HepG2 (cell line): ENCODE data around the gene PEBP1. TPM values are rescaled to one million over a fixed set of nuclear protein-coding genes. Genes with fewer than 3 reads are reported as not detected.

ENCODE experiments used
- AGO2 ChIP-seq: fragments of 200-400 bp; formaldehyde crosslinking; optimal IDR thresholded peaks from 2 replicates; pipeline ENCODE3; 2017; ENCODE audit warnings: mild to moderate bottlenecking, low read depth, low read length, moderate library complexity
- BORCS8-MEF2B ChIP-seq: sonication (generic); formaldehyde crosslinking; IDR thresholded peaks from 2 replicates; pipeline ENCODE4 v1.8.0; 2022; ENCODE audit warnings: mild to moderate bottlenecking, missing genetic modification reagents
- BRCA1 ChIP-seq: sonication (generic); formaldehyde crosslinking; IDR thresholded peaks from 2 replicates; pipeline ENCODE4 v1.4.0; 2020; ENCODE audit warnings: missing genetic modification reagents
- CEBPB ChIP-seq: IDR thresholded peaks from 2 replicates; pipeline ENCODE4 v1.6.1; 2011; ENCODE audit warnings: low read depth, low read length, improper control_type of control experiment, borderline replicate concordance
- CHCHD3 ChIP-seq: sonication (generic); formaldehyde crosslinking; IDR thresholded peaks from 2 replicates; pipeline ENCODE4 v1.8.0; 2022; ENCODE audit warnings: mild to moderate bottlenecking, missing genetic modification reagents, moderate library complexity
- EEA1 ChIP-seq: sonication (generic); formaldehyde crosslinking; IDR thresholded peaks from 2 replicates; pipeline ENCODE4 v1.5.1; 2020; ENCODE audit warnings: mild to moderate bottlenecking, missing genetic modification reagents, borderline replicate concordance
- FOXC1 ChIP-seq: sonication (generic); formaldehyde crosslinking; IDR thresholded peaks from 2 replicates; pipeline ENCODE4 v1.8.0; 2022; ENCODE audit warnings: mild to moderate bottlenecking, missing genetic modification reagents, borderline replicate concordance
- FOXK2 ChIP-seq: fragments of 450-650 bp; IDR thresholded peaks from 2 replicates; pipeline ENCODE4 v1.6.1; 2016
- FOXO1 ChIP-seq: sonication (generic); formaldehyde crosslinking; IDR thresholded peaks from 2 replicates; pipeline ENCODE4 v1.4.0; 2020; ENCODE audit warnings: missing genetic modification reagents
- HNF4A ChIP-seq: sonication (generic); formaldehyde crosslinking; IDR thresholded peaks from 2 replicates; pipeline ENCODE4 v1.4.0; 2020; ENCODE audit warnings: missing genetic modification reagents
- HNRNPH1 ChIP-seq: fragments of 200-400 bp; formaldehyde crosslinking; optimal IDR thresholded peaks from 2 replicates; pipeline ENCODE3; 2017; ENCODE audit warnings: mild to moderate bottlenecking, low read depth, low read length
- NBN ChIP-seq: fragments of 450-650 bp; conservative IDR thresholded peaks from 2 replicates; pipeline ENCODE4 v1.6.1; 2017
- NFYC ChIP-seq: IDR thresholded peaks from 2 replicates; pipeline ENCODE4 v1.6.1; 2016; ENCODE audit warnings: missing genetic modification reagents, missing compliant biosample characterization
- PCBP2 ChIP-seq: fragments of 200-400 bp; formaldehyde crosslinking; optimal IDR thresholded peaks from 2 replicates; pipeline ENCODE3; 2018; ENCODE audit warnings: low read length, low read depth; ENCODE audit not compliant: poor library complexity, severe bottlenecking
- RFX3 ChIP-seq: IDR thresholded peaks from 2 replicates; pipeline ENCODE4 v1.6.1; 2016; ENCODE audit warnings: missing biosample characterization, missing genetic modification reagents
- SSRP1 ChIP-seq: IDR thresholded peaks from 2 replicates; pipeline ENCODE4 v1.6.1; 2016; ENCODE audit warnings: control low read depth
- U2AF1 ChIP-seq: fragments of 200-400 bp; formaldehyde crosslinking; optimal IDR thresholded peaks from 2 replicates; pipeline ENCODE3; 2017; ENCODE audit warnings: mild to moderate bottlenecking, low read depth, low read length
- XBP1 ChIP-seq: sonication (generic); formaldehyde crosslinking; IDR thresholded peaks from 2 replicates; pipeline ENCODE4 v1.5.0; 2020; ENCODE audit warnings: missing genetic modification reagents
- ZBTB7A ChIP-seq: sonication (generic); formaldehyde crosslinking; IDR thresholded peaks from 2 replicates; pipeline ENCODE4 v1.8.0; 2022; ENCODE audit warnings: mild to moderate bottlenecking, missing genetic modification reagents
- ZKSCAN8 ChIP-seq: IDR thresholded peaks from 2 replicates; pipeline ENCODE4 v1.6.1; 2016; ENCODE audit warnings: borderline replicate concordance, missing genetic modification reagents, missing compliant biosample characterization
- ZNF232 ChIP-seq: sonication (generic); formaldehyde crosslinking; IDR thresholded peaks from 2 replicates; pipeline ENCODE4 v1.4.0; 2020; ENCODE audit warnings: missing genetic modification reagents, borderline replicate concordance
- ZNF430 ChIP-seq: sonication (generic); formaldehyde crosslinking; IDR thresholded peaks from 2 replicates; pipeline ENCODE4 v1.9.0; 2021; ENCODE audit warnings: mild to moderate bottlenecking, missing genetic modification reagents
- ZNF484 ChIP-seq: sonication (generic); formaldehyde crosslinking; IDR thresholded peaks from 2 replicates; pipeline ENCODE4 v1.5.1; 2020; ENCODE audit warnings: mild to moderate bottlenecking, low read depth, missing genetic modification reagents, borderline replicate concordance
- ZNF780A ChIP-seq: sonication (generic); formaldehyde crosslinking; IDR thresholded peaks from 2 replicates; pipeline ENCODE4 v1.8.0; 2022; ENCODE audit warnings: mild to moderate bottlenecking, missing genetic modification reagents, moderate library complexity
- ZNF788 ChIP-seq: sonication (generic); formaldehyde crosslinking; IDR thresholded peaks from 2 replicates; pipeline ENCODE4 v1.5.0; 2020; ENCODE audit warnings: mild to moderate bottlenecking, missing genetic modification reagents, borderline replicate concordance
- polyA plus RNA-seq, 8 experiments: library from polyadenylated mRNA; depleted of rRNA in 3 of 8; stranded (reverse) in 7 of 8; unstranded in 1 of 8; fragments of >200 nt; fragmentation: Illumina TruSeq in 4 of 8; extraction: Trizol in 4 of 8; gene quantifications; 2 replicates each; pipeline versions ENCODE4 v1.2.1 to v1.2.3, GENCODE V29; 2011 to 2016; ENCODE audit warnings: low read depth in 4 of 8, missing spikeins in 1 of 8, mixed read lengths in 1 of 8; ENCODE audit not compliant: insufficient read depth in 1 of 8
- total RNA-seq, 5 experiments: library from RNA; depleted of rRNA; stranded (reverse); fragments of >200 nt; fragmentation: Illumina TruSeq; extraction: Trizol; gene quantifications; 2 replicates each; pipeline ENCODE4 v1.2.3, GENCODE V29; 2016; ENCODE audit warnings: low read depth in 1 of 5
- TF ChIP-seq, protein P1 (sequence below): sonication (generic); formaldehyde crosslinking; IDR thresholded peaks from 2 replicates; pipeline ENCODE4 v1.8.0; 2022; ENCODE audit warnings: mild to moderate bottlenecking, missing genetic modification reagents, borderline replicate concordance
- TF ChIP-seq, protein P2 (sequence below): sonication (generic); formaldehyde crosslinking; IDR thresholded peaks from 2 replicates; pipeline ENCODE4 v1.4.0; 2020; ENCODE audit warnings: low read depth, mild to moderate bottlenecking, missing genetic modification reagents
- TF ChIP-seq, protein P3 (sequence below): IDR thresholded peaks from 2 replicates; pipeline ENCODE4 v1.6.1; 2018; ENCODE audit warnings: missing genetic modification reagents, mild to moderate bottlenecking, missing compliant biosample characterization
- TF ChIP-seq, protein P4 (sequence below): sonication (generic); formaldehyde crosslinking; IDR thresholded peaks from 2 replicates; pipeline ENCODE4 v1.4.0; 2020; ENCODE audit warnings: mild to moderate bottlenecking, low read depth, missing genetic modification reagents

The PEBP1 gene
- total and polyA plus RNA-seq, 2 of the 13 experiments (the other 11 are each of a cell fraction or from before 2014, with no cell fraction given): 538 to 1,505 TPM

DNA sequence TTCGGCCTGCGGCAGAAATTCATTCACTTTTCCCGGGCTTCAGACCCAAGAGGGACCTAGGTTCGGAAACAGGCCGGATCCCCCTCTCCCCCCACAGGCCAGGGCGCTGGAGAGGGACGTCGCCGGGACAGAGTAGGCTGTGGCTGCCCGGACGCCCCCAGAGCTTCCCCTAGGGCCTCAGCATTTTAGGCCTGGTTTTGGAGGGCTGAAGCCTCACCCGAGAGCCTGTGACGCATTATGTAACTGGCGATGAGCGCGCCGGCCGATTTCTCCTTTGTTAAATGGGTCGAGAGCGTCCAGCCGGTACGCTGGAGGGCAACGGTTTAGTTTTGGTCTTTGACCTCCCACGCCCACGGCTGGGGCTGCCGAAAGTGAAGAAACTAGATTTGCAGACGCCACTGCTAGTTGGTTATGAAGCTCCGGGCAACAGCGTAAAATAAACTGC, 657 bp downstream of the PEBP1 start (continued):
- no peak for TF ChIP-seq HNRNPH1
- no peak for TF ChIP-seq XBP1 (CRISPR knock-in tag)
- TF ChIP-seq ZKSCAN8 (CRISPR knock-in tag): no peak
- TF ChIP-seq ZNF232 (CRISPR knock-in tag): peak; percentile 22; the same call in 1 of the 2 replicates
- TF ChIP-seq, protein P1, sequence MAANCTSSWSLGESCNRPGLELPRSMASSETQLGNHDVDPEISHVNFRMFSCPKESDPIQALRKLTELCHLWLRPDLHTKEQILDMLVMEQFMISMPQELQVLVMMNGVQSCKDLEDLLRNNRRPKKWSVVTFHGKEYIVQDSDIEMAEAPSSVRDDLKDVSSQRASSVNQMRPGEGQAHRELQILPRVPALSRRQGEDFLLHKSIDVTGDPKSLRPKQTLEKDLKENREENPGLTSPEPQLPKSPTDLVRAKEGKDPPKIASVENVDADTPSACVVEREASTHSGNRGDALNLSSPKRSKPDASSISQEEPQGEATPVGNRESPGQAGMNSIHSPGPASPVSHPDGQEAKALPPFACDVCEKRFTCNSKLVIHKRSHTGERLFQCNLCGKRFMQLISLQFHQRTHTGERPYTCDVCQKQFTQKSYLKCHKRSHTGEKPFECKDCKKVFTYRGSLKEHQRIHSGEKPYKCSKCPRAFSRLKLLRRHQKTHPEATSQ (CRISPR knock-in tag): no peak
- TF ChIP-seq ZBTB7A (CRISPR knock-in tag): no peak
- TF ChIP-seq NBN: no peak
- peak; percentile 79 for TF ChIP-seq HNF4A (CRISPR knock-in tag)
- no peak for TF ChIP-seq ZNF484 (CRISPR knock-in tag)
- no peak for TF ChIP-seq ZNF430 (CRISPR knock-in tag)
- TF ChIP-seq, protein P2, sequence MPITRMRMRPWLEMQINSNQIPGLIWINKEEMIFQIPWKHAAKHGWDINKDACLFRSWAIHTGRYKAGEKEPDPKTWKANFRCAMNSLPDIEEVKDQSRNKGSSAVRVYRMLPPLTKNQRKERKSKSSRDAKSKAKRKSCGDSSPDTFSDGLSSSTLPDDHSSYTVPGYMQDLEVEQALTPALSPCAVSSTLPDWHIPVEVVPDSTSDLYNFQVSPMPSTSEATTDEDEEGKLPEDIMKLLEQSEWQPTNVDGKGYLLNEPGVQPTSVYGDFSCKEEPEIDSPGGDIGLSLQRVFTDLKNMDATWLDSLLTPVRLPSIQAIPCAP (CRISPR knock-in tag): no peak
- TF ChIP-seq, protein P3, sequence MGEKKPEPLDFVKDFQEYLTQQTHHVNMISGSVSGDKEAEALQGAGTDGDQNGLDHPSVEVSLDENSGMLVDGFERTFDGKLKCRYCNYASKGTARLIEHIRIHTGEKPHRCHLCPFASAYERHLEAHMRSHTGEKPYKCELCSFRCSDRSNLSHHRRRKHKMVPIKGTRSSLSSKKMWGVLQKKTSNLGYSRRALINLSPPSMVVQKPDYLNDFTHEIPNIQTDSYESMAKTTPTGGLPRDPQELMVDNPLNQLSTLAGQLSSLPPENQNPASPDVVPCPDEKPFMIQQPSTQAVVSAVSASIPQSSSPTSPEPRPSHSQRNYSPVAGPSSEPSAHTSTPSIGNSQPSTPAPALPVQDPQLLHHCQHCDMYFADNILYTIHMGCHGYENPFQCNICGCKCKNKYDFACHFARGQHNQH (CRISPR knock-in tag): no peak
- no peak for TF ChIP-seq RFX3 (CRISPR knock-in tag)
- TF ChIP-seq, protein P4, sequence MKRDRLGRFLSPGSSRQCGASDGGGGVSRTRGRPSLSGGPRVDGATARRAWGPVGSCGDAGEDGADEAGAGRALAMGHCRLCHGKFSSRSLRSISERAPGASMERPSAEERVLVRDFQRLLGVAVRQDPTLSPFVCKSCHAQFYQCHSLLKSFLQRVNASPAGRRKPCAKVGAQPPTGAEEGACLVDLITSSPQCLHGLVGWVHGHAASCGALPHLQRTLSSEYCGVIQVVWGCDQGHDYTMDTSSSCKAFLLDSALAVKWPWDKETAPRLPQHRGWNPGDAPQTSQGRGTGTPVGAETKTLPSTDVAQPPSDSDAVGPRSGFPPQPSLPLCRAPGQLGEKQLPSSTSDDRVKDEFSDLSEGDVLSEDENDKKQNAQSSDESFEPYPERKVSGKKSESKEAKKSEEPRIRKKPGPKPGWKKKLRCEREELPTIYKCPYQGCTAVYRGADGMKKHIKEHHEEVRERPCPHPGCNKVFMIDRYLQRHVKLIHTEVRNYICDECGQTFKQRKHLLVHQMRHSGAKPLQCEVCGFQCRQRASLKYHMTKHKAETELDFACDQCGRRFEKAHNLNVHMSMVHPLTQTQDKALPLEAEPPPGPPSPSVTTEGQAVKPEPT: no peak
- TF ChIP-seq FOXK2: no peak
- TF ChIP-seq ZNF788 (CRISPR knock-in tag): no peak
- no peak for TF ChIP-seq FOXC1
- TF ChIP-seq FOXO1 (CRISPR knock-in tag): no peak
- TF ChIP-seq ZNF780A (CRISPR knock-in tag): no peak
- no peak for TF ChIP-seq PCBP2
- no peak for TF ChIP-seq EEA1 (CRISPR knock-in tag)
- 0 out of 2 replicates have a peak, but pooled peaks have one; percentile 6 for TF ChIP-seq BRCA1
- TF ChIP-seq CEBPB: no peak
- no peak for TF ChIP-seq BORCS8-MEF2B (CRISPR knock-in tag)
- TF ChIP-seq AGO2: peak; percentile 97
- TF ChIP-seq CHCHD3: no peak
- TF ChIP-seq SSRP1 (CRISPR knock-in tag): no peak
- TF ChIP-seq U2AF1: no peak
- TF ChIP-seq NFYC (CRISPR knock-in tag): no peak
